NCI-H187 treated with DMSO at 0.1 percent for 48 hours (cell line): ENCODE results near the gene CAVIN2.
"Not testable (repeated sequence)": the region's sequence is repeated elsewhere in the genome, so short reads cannot be mapped to it uniquely, and the experiment has no call there.

Experiments used
- DNase-seq: peaks from one replicate; lab custom pipeline; 2025; lab: John Stamatoyannopoulos, UW

CAVIN2 gene

GRCh38 chr2:191799526-191799925 lies 47.4 kb downstream of the CAVIN2 start:
- DNase-seq = no peak

DNA sequence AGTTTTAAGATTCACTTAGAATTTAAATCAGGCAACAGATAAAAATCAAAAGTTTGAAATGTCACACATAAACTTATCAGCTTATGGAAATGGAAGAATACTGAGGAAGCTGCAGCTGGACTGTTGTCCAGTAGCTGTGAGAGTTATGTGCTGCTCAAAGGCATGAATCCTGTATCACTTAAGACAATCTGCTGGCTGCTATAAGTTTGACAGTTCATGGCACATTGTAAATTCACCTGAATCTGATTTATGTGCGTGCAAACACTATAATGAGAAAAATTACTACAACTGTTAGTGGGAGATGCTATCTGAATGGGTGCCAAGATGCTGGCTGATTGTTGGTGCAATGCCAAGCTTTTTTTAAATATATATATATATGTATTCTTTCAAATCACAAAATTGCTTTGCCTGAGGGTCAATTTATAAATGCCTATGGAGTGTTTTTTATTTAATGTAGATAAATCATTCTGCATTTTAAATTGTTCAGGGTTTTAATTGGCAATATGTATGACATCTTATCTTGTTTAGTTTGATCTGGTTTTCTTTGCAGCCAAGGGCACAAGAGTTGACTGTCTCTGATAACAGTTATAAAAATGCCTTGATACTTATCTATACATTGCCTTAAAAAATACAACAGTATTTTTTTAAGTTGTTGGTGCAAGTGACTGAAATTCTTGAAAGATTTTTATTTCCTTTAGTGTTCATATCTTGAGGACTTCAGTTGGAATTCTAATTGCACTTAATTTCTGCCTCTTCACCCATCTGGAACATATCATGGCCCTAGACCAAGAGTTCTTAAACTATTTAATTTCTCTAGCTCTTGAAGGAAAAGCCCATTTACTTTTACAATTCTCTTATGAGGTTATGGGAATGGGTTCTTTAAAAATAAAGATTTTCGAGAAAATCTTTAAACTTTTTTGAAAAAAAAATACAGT lies 48.7 kb downstream of the CAVIN2 start:
- DNase-seq = no peak

DNA sequence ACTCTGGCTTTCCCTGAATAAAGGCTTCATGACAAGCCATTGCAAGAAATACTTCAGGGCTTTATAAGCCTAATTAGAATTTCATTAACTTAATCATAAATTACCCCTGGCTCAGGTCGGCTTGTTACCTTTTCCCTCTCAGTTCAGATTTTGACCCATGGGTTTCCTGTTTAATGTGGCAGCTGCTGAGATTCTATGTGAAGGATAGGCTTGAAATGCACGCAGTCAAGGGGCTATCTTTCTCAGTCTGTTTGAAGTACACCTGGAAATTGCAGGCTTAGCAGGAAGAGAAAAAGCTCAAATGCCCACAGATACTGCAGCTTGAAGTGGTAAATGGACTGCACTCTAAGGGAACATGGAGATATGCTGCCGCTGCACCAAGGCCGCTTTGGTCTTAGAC lies 49.4 kb downstream of the CAVIN2 start:
- no peak for DNase-seq

- no peak for DNase-seq
These were observed 51.2 kb downstream of the CAVIN2 start for GRCh38 chr2:191795715-191796114.

GRCh38 chr2:191791953-191792560 lies 54.8 kb downstream of the CAVIN2 start:
- no peak for DNase-seq

DNA sequence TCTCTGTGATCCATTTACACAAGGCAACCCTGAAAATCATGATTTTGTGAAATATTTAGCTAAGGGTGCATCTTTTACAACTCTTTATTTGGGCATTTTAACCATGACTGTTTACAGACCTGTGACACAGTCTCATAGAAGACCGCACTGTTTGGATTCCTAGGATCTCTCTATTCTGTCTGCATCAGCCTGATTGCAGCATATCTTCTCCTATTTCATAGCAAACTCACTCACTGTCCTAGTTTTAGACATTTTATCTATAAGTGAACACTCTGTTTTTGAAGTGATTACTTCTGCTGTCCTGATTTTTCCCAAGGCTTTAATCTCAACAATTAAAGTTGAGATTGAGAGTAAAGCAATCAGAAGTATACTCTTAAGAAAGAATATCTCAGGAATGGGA lies 56.2 kb downstream of the CAVIN2 start:
- no peak for DNase-seq

- no peak for DNase-seq
These were observed 57.1 kb downstream of the CAVIN2 start for GRCh38 chr2:191789796-191790195.

DNA sequence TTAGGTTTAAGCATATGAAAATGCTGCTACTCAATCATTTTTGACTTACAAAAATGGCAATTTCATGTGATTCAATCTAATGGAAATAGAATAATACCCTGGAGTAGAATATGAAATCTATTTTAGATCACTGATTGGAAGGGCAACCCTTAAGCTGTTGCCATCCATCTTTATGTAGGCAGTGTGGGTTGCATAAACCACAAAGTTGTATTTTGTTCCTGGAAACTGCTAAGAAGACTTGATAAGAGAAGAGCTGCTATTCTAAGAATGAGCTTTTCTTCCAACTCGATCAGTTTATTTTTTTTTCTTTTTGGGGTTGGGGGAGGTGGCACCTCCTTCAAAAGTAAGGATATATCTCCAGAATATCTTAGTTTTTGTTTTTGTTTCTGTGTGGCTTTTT lies 60.2 kb downstream of the CAVIN2 start:
- no peak for DNase-seq

DNA sequence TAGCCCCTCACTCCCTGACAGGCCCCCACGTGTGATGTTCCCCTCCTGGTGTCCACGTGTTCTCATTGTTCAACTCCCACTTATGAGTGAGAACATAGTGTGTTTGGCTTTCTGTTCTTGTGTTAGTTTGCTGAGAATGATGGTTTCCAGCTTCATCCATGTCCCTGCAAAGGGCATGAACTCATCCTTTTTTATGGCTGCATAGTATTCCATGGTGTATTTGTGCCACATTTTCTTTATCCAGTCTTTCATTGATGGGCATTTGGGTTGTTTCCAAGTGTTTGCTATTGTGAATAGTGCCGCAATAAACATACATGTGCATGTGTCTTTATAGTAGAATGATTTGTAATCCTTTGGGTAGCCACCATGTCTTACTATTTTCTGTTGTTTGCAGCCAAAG lies 61.2 kb downstream of the CAVIN2 start:
- DNase-seq = not testable (repeated sequence)
